NAMALWA (cell line): Measurements from ENCODE around the gene RAPGEF4.
A peak's percentile ranks its signal among the peaks of the same experiment; 100 is the strongest.

ENCODE experiments used
- DNase-seq: peaks from one replicate; pipeline ENCODE4 v3.0.0-alpha.2; 2015; ENCODE audit warnings: low spot score

The RAPGEF4 gene

DNA sequence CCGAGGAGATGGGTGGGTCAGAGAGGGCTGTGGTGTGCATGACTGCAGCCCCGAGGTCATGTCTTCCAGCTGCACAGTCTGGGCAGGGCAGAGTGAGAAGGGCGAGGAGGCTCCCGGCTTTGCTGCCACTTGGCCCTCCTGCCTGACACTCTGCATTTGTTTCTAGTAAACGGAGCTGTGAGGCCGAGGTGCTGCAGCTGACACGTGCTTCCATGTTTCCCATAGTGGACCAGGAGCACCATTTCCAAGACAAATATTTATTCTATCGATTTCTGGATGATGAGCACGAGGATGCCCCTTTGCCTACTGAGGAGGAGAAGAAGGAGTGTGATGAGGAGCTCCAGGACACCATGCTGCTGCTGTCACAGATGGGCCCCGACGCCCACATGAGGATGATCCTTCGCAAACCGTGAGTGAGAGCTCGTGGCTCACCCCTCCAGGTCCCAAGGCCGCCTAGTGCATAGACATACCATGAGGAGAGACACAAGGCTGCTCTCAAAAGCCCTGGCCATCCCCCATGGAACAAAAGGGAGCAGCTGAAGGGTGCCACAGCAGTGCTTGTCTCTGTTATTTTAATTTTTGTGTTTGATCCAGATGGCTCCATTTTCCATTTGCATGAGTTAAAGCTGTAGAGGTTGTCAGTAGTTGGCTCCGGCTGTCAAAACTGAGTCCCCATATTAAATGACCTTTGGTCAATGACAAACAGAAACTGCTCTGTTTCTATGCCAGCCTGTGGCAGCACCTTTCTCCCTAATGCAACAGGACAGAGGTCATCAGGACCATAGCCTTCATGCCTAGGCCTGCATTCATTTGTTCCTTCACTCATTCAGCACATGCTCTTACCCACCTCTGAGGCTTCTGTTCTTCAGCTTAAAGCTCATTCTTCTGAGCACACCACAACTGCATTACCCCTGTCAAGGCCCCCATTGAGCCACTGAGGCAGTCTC is 231.7 kb downstream of the RAPGEF4 start:
- no peak for DNase-seq

DNA sequence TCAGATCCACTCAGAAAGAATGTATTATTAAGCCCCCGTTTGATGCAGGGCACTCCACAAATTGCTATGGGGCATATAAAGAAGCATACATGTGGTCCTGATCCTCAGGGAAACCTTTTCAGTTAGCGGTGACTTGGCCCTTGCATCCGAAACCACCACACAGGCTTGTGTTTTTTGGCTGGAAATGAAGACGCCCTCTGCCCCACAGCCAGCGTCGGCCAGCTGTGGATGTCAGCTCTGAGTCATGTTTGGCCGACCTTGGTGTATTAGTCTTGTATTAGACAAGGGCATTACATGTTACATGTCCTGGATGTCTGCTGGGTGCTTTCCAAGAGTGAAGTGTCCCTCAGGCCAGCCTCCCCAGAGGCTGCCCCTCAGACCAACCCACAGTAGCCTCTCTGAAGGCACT is 232.4 kb downstream of the RAPGEF4 start:
- no peak for DNase-seq

DNA sequence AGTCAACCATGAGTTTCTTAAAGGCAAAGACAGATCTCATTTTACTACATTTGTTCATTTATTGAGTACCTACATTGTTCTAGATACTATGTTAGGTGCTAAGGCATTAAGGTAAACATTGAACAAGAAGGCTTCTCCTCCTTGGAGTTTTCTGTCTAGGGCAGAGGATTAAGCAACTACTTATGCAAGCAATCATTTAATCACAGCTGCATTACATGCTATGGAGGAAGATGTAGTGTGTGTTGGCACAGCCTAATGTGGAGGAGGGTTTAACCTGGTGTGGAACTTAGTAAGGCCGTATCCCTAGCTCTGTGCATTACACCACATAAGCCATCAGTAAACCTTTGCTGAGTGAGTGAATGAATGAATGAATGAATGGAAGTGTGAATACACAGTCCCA is 233.5 kb downstream of the RAPGEF4 start:
- no peak for DNase-seq

DNA sequence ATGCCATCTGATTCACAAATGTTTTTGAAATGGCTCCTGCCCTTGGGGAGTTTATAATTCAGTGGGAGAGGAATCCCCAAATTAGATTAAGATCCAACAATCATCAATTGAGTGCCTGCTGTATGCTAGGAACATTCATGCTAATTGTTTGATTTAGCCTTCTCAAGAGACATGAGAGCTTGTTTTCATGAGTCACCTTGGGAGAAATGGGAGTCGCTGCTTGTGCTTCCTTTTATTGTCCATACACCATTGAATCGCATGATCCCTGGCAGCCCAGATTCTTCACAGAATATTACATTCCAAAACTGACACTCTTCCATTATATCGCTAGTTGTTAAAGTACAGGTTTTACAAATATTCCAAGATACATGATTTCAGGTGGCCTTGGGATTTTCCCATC is 234.0 kb downstream of the RAPGEF4 start:
- DNase-seq = no peak

DNA sequence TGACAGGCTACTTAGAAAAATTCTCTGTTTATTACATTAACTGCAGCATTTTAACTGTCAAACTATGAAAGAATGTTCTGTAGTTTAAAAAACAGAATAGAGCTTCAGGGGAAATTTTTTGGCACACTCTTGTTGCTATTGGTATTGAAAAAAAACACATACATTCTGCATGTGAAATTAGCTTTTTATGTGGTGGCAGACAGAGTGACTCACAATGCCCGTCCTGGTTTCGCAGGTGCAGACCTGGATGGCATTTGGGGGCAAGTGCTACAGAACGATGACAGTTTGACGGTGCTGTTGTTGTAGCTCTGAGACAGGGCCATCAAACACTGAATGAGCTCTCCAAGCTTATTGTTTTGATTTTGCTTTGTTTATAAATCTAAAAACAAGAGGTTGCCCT is 235.0 kb downstream of the RAPGEF4 start:
- no peak for DNase-seq

DNA sequence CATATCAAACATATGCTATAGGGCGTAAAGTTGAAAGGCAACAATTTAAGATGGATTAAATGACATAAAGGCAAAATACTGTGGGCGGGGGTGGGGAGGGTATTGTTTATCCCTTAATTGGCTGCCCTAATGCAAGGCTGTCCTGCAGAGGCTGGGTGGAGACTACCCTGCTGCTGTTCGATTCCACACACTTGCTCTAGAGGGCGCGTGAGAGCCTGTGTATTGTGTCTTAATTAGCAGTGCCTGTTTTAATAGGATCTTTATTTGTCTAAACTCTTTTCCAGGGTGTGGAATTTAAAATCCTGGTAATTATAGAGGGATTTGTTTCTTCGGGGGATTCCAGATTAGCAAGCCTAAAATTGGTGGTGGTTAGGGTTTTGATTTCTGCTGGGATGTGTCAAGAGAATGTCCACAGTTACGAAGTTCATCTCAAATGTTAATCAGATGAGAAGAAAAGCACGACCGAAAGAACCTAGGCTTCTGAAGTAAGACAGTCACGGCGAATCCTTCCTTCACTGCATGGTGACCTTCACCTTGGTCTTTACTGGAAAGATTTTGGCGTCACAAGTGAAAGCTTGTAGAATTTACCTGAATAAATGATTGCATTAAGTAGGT is 236.5 kb downstream of the RAPGEF4 start:
- DNase-seq = peak; percentile 76

DNA sequence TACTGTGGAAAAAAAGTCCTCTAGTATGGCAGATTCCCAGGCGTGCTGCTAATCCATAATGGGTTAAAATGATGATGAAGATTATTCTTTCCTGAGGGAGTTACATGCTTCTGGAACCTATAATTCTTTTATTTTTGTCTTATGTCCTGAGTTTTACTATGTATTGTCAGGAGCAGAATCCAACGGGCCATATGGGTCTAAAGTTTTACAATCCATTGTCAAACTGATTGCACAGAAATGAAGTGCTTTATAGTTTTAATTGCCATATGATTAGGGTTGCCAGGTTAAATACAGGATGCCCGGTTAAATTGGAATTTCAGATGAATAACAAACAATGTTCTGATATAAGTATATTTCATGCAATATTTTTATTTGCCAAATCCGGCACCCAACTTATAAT is 239.1 kb downstream of the RAPGEF4 start:
- DNase-seq = no peak

DNA sequence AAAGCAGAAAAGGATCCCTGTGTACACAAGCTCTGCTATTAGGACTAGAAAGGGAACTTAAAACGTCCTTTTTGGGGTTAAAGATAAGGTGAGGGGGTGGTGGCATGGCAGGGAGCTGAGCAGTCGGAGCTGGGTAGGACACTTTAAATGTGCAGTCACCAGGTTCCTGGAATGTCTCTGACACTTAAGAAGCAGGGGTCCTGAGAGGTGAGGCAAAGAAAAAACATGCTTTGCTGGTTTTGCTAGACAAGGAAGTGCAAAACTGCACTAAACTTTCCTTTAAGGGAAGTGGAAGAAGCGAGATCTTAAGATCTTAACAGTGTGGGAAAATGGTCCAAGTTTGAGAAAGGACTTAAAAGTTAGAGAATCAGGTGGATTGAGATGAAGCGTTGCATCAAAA is 240.5 kb downstream of the RAPGEF4 start:
- DNase-seq = no peak

DNA sequence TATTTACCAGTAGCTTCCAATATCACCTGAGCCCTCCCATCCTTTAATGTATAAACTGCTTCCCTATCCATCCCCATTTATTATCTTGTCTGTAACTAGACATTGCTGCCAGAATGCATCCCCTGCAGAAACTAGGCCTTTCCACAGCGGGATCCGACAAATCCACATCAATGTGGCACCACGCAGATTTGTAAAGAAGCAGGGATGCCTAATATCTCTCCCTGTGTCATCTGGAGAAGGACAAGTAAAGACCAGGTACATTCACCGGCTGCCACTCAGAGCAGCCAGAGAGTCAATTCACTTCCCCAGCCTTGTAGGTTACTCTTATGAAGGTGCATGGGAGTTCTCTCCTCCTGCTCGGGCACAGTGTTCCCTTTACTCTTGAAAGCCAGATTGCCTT is 241.2 kb downstream of the RAPGEF4 start:
- no peak for DNase-seq

DNA sequence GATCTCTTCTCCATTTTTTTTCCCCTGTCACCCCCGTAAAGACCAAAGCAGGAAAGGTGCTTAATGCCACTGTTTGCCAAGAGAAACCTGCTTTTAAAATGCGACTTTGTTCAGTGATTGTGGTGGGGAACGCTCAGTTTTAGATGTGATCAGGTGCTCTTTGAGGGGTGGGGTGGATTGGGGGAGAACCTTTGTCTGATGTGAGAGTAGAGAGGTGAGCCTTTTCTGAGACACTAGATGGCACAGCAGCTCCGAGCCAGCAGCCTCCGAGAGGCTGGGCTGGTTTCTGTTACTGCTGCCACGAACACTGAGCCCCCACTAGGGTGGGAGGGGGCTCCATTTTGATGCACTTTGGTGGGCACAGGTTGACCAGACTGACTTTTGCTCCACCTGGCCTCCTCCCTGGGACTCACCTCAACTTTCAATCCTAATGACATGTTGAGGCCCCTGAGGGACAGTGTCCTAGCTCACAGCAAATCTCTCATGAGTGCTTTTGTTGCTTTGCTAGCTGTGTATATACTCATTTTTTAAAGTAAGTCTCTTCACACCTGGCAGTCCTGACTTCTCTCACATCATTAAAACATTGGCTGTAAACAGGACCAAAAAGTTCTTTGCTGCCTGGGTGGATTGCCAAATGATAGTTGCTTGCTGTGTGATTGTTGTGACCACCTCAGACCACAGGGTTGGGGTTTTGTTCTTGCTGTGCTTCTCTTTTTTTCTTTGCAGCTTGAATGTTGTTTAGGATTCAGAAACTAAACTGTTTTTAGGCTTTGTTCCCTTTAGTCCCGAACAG is 241.8 kb downstream of the RAPGEF4 start:
- DNase-seq = no peak

DNA sequence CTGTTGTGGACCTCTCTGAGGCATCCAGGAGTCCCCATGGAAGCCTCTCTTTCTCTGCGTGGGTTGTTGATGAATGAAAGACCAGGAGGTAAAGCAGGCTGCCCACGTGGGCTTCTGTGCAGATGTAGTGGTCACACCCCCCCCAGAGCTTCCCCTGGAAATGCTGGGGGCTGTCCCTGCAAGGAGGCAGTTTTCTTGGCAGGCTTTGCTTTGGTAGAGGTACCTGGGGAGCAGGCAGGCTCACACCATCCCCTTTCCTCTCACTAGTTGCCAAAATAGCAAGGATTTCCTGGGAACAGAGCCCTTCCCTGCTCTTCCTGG is 242.4 kb downstream of the RAPGEF4 start:
- no peak for DNase-seq

DNA sequence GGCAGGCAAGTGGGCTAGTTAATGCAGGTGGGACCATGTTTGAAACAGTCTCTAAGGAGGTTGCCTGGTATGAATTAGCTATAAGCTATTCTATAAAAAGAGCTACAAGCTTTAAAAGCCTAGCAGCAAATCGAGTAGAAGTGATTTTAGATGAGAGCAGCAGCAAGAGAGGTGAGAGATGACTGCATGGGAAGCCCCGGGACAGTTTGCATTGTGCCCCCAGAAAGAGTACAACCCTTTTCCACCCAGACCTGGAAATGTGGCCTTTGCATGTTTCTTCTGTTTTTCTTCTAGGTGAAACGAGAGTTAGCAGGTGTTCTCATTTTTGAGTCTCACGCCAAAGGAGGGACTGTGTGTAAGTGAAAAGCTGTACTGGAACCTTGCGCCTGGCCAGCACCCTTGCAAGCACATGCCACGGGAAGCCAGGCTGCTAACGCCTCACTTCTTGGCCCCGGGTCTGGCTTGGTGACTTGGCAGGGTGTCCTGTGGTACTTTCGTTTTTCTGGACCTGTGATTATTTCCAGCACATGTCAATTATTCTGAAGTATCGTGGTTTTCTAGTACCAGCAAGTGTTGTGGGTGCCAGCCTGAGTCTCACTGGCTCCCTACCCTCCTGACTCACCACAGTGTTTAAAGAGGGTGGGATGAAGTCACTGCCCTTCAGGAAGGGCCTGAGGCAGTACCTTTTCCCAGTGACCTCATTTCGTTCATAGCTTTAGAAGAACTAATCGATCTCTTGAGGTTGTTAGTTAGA is 249.7 kb downstream of the RAPGEF4 start:
- no peak for DNase-seq

DNA sequence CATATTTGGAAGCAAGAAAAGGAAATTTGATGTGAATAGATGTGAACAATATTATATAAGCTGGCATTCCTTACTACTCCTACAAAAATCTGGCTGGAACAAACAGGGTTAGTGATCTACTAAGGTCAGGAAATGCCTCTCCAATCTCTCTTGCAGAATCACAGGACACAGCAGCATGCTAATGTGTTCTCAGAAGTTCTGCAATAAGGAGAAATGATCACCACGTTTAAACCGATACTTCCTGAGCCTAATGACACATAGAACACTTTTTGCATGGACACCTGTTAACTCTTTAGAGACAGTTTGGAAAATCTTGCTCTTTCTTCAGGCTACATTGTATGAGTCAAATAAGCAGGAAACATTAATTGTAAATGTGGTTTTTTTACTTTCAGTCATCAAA is 250.4 kb downstream of the RAPGEF4 start:
- DNase-seq = no peak

DNA sequence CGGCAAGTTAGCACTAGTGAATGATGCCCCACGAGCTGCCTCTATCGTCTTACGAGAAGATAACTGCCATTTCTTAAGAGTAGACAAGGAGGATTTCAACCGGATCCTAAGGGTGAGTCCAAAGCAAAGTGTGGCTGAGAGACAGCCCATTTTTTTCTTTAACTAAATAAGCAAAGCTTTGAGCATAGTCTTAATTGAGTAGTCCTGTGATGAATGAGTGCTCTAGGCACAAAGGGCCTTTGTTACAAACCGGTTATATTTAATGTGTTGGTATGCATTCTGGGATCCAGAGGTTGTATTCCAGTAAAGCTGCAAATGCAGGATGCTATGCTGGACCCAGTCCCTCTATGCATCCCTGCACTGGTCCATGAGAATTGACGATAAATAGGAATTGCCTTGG is 253.1 kb downstream of the RAPGEF4 start:
- DNase-seq = no peak

DNA sequence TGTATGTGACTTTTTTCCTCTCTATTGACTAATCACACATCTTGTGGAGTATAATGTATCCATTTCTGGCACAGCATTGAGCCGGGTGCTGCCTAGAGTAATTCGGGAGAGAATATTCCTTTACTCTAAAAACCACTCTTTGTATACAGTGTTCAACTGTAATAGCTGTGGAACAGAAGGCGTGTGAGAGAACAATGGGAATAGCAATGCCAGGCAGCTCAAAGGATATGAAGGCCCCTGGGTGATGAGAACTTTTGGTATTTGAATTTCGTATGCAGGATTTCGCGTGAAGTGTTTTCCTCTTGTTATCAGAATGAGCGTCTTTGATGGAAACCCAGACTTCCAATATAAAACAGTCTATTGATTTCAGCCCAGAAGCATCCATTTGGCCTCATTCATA is 255.4 kb downstream of the RAPGEF4 start:
- no peak for DNase-seq

DNA sequence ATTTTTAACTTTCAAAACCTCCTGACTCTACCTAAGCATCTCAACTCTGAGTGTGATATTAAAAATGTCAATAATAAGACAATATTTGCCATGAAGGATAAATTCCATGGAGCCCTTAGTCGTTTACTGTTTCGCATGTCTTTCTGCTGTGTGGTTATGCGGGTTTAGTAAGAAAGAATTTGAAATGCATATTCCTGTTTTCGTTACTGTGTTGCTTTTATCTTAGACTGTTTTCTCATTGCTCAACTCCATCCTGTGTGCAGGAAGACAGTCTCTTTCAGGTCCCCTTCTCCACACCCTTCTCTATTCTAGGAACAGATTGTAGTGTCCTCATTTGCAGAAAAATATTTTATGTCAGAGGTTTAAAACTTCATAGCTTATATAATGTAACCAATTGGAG is 257.5 kb downstream of the RAPGEF4 start:
- no peak for DNase-seq

DNA sequence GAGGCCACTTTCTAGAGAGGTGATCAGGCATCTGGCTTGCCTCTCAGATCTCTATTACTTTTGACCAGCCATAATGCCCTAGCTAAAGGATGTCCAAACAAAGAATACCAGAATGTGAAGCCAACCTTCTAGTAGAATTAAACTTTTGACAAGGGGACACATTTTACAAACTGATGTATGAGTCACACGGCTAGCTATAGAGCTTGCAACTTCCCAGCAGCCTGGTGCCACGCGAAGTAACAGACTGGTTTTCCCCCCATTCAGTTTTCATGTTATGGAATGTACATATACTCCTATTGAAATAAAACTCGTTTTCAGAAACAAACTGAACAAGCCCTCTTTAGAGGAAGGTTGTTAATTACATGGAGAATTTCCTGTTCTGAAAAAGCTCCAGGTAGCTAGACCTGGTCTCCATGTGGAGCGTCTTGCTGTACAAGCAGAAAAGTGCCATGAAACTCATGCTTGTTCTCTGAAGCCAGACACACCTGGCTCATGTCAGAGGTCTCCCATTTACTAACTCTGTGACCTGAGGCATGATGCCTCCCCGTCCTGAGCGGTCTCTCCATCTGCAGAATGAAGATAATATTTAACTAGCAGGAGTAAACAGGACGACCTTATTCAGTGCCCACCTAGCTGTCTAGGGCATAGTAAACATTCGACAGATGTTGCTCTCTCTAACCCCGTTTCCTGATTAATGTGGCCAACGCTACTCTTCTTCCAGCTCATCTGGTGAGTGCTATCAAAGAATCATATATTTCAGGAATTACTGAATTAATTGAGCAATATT is 258.5 kb downstream of the RAPGEF4 start:
- DNase-seq = no peak

DNA sequence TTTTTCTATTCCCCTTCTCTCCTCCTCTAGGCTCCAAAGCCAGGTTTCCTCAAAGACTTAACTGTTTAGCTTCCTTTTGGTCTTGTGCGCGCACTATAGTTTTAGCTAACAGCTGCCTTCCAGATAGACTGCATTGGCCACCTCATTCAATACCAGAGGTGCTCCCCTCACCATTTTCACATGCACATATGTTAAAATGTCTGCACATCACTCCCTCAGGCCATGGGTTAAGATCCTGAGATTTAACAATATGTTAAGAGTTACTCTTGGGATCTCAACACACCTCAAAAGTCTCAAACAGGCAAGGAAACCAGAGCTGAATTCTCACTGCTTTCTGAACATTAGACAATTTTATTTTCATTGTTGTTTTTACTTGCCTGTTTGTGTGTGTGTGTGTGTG is 259.2 kb downstream of the RAPGEF4 start:
- no peak for DNase-seq

DNA sequence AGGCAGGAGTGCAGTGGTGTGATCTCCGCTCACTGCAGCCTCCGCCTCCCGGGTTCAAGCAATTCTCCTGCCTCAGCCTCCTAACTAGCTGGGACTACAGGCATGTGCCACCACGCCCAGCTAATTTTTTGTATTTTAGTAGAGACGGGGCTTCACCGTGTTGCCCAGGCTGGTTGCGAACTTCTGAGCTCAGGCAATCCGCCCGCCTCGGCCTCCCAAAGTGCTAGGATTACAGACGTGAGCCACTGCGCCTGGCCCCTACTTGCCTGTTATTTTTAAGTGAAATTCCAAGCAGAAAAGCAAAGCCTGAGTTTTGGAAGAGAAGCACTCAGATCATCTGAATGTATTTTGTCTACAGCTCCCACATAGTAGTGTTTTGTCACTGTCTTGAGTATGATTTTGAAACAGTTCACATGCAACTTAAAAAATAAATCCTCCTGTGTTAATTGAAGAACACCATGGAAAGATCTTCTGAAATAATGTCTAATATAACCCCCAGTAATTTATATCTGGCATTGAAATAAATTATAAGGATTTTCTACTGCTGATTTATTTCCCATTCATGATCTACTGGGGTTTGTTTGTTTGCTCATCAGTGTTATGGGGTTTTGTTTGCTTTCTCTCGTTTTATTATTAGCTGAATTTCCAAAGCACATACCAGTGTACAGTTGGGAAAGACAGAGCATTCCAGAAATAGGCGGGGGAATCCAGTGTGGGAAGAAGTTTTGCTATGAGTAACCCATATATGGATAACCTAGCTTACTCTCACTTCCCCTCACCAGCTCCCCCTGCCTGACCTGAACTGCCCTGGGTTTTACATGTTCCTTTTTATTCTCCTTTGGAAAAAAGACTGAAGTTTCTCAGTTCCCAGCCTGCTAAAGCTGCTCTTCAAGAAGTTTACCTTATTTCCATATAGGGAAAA is 259.9 kb downstream of the RAPGEF4 start:
- DNase-seq = no peak

DNA sequence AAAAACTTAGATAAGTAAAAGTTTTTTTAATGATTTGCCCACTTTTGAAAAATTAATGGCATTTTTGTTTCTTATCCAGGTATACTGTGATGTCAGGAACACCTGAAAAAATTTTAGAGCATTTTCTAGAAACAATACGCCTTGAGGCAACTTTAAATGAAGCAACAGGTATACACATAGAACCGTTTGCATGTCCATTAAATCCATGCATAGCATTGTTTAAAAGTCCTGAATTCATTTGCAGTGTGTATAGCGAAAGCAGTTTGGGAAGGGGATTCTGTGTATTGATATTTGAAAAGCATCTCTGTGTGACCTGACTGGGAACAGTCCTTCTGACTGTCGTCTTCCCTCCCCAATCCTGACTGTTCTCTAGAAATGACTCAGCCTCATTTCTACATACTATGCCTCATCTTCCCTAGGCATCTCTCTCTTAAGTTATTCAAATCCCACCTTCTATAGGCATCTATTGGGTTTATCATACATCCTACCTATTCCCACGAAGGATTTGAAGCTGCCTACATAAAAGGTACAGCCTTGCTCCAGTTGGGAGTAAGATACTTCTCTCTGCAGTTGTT is 260.8 kb downstream of the RAPGEF4 start:
- no peak for DNase-seq
